ENCODE results near the gene CDK5RAP3.

CDK5RAP3 gene

DNA sequence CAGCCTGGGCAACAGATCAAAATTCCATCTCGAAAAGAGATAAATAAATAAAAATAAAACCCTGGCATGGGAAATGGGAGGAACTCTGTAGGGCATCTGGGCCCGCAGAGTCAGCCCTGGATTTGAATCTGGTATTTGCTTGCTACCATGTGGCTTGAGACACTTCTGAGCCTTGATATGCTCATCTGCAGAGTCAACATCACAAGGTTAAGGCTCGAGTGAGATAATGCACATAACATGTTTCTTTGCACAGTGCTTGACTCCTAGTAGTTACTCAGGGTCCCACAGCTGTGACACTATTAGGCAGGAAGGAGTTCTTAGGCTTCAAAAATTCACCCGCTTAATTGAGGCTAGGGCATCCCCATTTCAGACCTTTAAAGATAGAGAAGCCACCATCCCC is 21.3 kb downstream of the CDK5RAP3 start:
- no peak for DNase-seq (ENCODE audit: low read depth)
- TF ChIP-seq, protein P1, sequence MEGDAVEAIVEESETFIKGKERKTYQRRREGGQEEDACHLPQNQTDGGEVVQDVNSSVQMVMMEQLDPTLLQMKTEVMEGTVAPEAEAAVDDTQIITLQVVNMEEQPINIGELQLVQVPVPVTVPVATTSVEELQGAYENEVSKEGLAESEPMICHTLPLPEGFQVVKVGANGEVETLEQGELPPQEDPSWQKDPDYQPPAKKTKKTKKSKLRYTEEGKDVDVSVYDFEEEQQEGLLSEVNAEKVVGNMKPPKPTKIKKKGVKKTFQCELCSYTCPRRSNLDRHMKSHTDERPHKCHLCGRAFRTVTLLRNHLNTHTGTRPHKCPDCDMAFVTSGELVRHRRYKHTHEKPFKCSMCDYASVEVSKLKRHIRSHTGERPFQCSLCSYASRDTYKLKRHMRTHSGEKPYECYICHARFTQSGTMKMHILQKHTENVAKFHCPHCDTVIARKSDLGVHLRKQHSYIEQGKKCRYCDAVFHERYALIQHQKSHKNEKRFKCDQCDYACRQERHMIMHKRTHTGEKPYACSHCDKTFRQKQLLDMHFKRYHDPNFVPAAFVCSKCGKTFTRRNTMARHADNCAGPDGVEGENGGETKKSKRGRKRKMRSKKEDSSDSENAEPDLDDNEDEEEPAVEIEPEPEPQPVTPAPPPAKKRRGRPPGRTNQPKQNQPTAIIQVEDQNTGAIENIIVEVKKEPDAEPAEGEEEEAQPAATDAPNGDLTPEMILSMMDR (conservative IDR thresholded peaks at IDR 0.05; ENCODE audit: low read length) = no peak
- H3K4me3 ChIP-seq (ENCODE audit: low read length) = no peak overlapping the region

DNA sequence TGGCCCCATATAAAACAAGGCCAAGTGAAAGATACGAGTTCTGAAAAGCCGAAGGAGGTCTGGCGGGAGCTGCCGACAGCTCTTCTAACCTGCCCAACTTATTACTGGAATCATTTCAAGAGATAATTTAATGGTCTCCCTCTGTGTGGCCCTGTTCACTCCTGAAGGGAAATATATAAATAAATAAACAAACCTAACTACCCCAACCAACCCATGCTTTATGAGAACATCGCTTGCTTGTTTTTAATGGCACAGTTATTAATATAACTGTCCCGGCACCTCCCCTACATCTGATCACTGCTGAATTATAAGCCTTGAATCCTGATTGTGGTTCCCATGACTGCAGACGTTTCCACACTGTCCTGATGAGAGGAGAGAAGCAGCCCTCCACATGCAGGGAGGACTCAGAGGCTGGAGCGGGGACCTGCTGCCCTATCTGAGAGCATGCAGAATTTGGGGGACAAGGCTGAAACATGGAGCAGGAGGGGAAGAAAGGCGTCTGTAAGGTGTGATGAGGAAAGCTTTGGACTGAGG is 22.2 kb downstream of the CDK5RAP3 start:
- TF ChIP-seq, protein P1 (conservative IDR thresholded peaks at IDR 0.05; ENCODE audit: low read length) = no peak
- no peak for DNase-seq (ENCODE audit: low read depth)
- no peak overlapping the region for H3K4me3 ChIP-seq (ENCODE audit: low read length)

DNA sequence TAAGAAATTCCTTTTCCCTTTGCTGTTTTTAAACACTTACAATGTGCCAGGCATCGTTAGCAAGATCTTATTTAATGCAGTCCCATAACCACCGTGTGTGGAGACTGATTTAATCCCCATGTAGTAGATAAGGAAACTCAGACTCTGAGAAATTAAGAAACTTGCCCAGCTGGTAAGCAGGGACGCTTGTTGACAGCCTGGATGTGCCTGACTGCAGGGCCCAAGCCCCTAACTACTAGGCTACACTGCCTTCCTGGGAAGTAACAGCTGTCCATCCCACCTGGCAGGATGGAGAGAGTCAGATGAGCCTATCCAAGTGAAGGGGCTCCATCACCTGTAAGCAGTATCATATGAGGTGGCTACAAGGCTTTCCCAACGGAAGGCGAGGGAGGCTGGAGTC is 23.1 kb downstream of the CDK5RAP3 start:
- TF ChIP-seq, protein P1 (conservative IDR thresholded peaks at IDR 0.05; ENCODE audit: low read length) = no peak
- H3K4me3 ChIP-seq (ENCODE audit: low read length) = no peak overlapping the region
- DNase-seq (ENCODE audit: low read depth) = no peak

GRCh38 chr17:47994724-47995123 is 23.8 kb downstream of the CDK5RAP3 start:
- no peak overlapping the region for H3K4me3 ChIP-seq (ENCODE audit: low read length)
- TF ChIP-seq, protein P1 (conservative IDR thresholded peaks at IDR 0.05; ENCODE audit: low read length) = no peak
- no peak for DNase-seq (ENCODE audit: low read depth)

DNA sequence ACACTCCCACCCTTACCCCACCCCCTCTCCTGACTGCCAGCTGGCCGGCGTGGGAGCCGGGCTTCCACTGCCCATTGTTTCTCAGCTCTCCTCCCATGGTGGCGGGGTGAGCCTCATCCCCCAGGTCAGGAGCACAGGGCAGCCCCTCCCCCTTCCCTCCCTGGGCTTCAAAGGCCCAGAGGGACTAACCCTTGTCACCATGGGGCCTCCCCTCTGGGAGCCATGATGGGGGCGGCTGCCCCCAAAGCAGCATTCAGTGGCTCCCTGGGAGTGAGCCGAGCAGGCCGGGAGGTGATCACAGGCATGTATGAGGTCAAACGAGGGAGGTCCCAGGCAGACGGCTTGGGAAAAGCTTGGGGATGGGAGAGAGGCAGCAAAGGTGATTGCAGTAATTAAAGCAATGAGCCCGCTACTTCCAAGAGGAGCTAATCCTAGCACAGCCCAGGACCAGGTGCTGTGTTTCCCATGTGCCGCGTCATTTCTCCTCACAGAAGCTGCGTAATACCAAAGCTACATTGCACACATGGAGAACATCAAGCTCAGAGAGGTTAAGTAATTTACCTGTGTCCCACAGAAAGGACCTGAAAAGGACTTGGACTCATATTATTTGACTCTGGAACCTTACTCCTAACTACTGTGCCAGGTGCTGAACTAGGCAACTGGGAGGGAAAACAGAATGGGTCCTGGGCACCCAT is 24.5 kb downstream of the CDK5RAP3 start:
- no peak overlapping the region for H3K4me3 ChIP-seq (ENCODE audit: low read length)
- TF ChIP-seq, protein P1 (conservative IDR thresholded peaks at IDR 0.05; ENCODE audit: low read length) = no peak
- no peak for DNase-seq (ENCODE audit: low read depth)

DNA sequence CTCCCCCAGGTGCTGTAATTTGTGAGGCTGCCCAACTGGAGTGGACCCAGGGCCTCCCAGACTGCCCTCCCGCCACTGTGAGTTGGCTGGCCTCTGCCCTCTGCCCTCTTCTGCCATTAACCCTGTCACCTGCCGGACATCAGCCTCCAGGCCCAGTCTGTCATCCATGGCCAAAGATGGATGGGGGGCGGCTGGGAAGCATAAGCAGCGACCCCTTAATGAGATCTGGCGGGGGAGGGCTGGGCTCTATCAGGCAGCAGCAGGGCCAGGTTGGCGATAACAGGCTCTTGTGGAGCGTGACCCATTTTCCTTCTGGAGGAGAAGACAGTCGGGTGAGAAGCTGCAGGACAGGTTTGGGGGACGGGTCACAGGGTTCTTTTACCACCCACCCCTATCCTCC is 25.3 kb downstream of the CDK5RAP3 start:
- TF ChIP-seq, protein P1 (conservative IDR thresholded peaks at IDR 0.05; ENCODE audit: low read length) = no peak
- DNase-seq (ENCODE audit: low read depth) = no peak
- H3K4me3 ChIP-seq (ENCODE audit: low read length) = no peak overlapping the region

DNA sequence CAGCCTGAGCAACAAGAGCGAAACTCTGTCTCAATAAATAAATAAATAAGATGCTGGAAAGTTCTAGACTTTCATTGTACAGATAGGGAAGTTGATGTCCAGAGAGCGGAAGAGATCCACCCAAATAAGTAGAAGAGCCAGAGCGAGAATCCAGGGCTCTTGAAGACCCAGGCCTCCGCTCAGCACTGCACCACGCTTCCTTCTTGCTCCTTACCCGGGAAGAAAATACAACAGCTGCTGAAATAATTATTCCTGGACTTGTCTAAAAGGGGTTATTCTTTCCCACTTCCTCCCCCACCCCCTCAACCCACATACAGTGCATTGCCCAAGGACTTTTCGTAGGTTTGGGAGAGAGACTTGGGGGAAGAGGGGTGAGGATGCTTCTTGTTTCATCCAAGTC is 26.7 kb downstream of the CDK5RAP3 start:
- DNase-seq (ENCODE audit: low read depth) = no peak
- H3K4me3 ChIP-seq (ENCODE audit: low read length) = no peak overlapping the region
- TF ChIP-seq, protein P1 (conservative IDR thresholded peaks at IDR 0.05; ENCODE audit: low read length) = no peak
